NCI-H2227 (cell line): Measurements from ENCODE around the gene AIG1.
"Not testable (repeated sequence)": the region's sequence is repeated elsewhere in the genome, so short reads cannot be mapped to it uniquely, and the experiment has no call there.

Source experiments
- DNase-seq: peaks from one replicate; lab custom pipeline; 2025; ENCODE audit not compliant: unreplicated experiment; lab: John Stamatoyannopoulos, UW

AIG1 gene

GRCh38 chr6:143055891-143056290 is 4.8 kb upstream of the AIG1 start:
- no peak for DNase-seq

- peak; percentile 18 for DNase-seq
These were observed 1.7 kb upstream of the AIG1 start for GRCh38 chr6:143058987-143059386.

GRCh38 chr6:143059663-143060353 is 881 bp upstream of the AIG1 start:
- no peak for DNase-seq

- peak; percentile 87 for DNase-seq
These were observed 309 bp upstream of the AIG1 start for GRCh38 chr6:143060354-143060805.

GRCh38 chr6:143061597-143062385 is 1.1 kb downstream of the AIG1 start:
- DNase-seq = no peak

- DNase-seq = no peak
These were observed 1.9 kb downstream of the AIG1 start for GRCh38 chr6:143062551-143062950.

GRCh38 chr6:143063631-143064030 is 2.9 kb downstream of the AIG1 start:
- DNase-seq = no peak

- DNase-seq = no peak
These were observed 3.6 kb downstream of the AIG1 start for GRCh38 chr6:143064271-143064670.

- DNase-seq = no peak
These were observed 4.4 kb downstream of the AIG1 start for GRCh38 chr6:143064951-143065683.

GRCh38 chr6:143068001-143068400 is 7.3 kb downstream of the AIG1 start:
- DNase-seq = no peak

- DNase-seq = no peak
These were observed 13.4 kb downstream of the AIG1 start for GRCh38 chr6:143074101-143074500.

GRCh38 chr6:143074670-143075318 is 14.1 kb downstream of the AIG1 start:
- no peak for DNase-seq

GRCh38 chr6:143078468-143079324 is 18.0 kb downstream of the AIG1 start:
- no peak for DNase-seq

GRCh38 chr6:143079325-143079640 is 18.6 kb downstream of the AIG1 start:
- no peak for DNase-seq

- not testable (repeated sequence) for DNase-seq
These were observed 21.6 kb downstream of the AIG1 start for GRCh38 chr6:143082274-143082673.

GRCh38 chr6:143084019-143084418 is 23.3 kb downstream of the AIG1 start:
- not testable (repeated sequence) for DNase-seq

GRCh38 chr6:143087335-143087734 is 26.6 kb downstream of the AIG1 start:
- not testable (repeated sequence) for DNase-seq

- no peak for DNase-seq
These were observed 27.2 kb downstream of the AIG1 start for GRCh38 chr6:143087856-143088255.

GRCh38 chr6:143090314-143091044 is 29.8 kb downstream of the AIG1 start:
- no peak for DNase-seq

- no peak for DNase-seq
These were observed 32.1 kb downstream of the AIG1 start for GRCh38 chr6:143092768-143093167.
